Measurements from ENCODE around the gene DCAF11.

GRCh38 chr14:24092505-24093206 is 21.9 kb upstream of the DCAF11 start:
- TF ChIP-seq CTCF (IDR thresholded peaks at IDR 0.05) (no peak), POLR2AphosphoS5 (IDR thresholded peaks at IDR 0.05) (no peak)
